ENCODE data around the gene YIPF4. TPM values are rescaled to one million over a fixed set of nuclear protein-coding genes. Genes with fewer than 3 reads are reported as not detected.

YIPF4 gene
- total RNA-seq, 1 experiment from 2014 or later: 23.0 TPM

GRCh38 chr2:32258242-32258641 is 19.5 kb upstream of the YIPF4 start (continued):
- no peak for TF ChIP-seq ATF6 (CRISPR knock-in tag; IDR thresholded peaks at IDR 0.05)

- CTCF ChIA-PET: no interaction called here
- no peak for ATAC-seq
- Mint-ChIP-seq H3K27me3 (ENCODE audit: low read depth) (peaks cover 3% of the 10 kb centered on the region), H3K4me3 (no peak overlapping the region), H3K9me3 (no peaks in the 10 kb centered on the region), H3K4me1 (no peaks in the 10 kb centered on the region), H3K36me3 (no peaks in the 10 kb centered on the region), H3K27ac (no peak overlapping the region)
- TF ChIP-seq PREB (CRISPR knock-in tag; IDR thresholded peaks at IDR 0.05; ENCODE audit: borderline replicate concordance) (no peak), ATF3 (CRISPR knock-in tag; conservative IDR thresholded peaks at IDR 0.05) (no peak), HMGA2 (CRISPR knock-in tag; IDR thresholded peaks at IDR 0.05) (no peak), ERG (CRISPR knock-in tag; IDR thresholded peaks at IDR 0.05) (no peak), TEAD4 (CRISPR knock-in tag; IDR thresholded peaks at IDR 0.05) (no peak), ATF2 (CRISPR knock-in tag; IDR thresholded peaks at IDR 0.05; ENCODE audit: borderline replicate concordance, low read depth) (no peak), MAX (CRISPR knock-in tag; IDR thresholded peaks at IDR 0.05) (no peak), KAT7 (CRISPR knock-in tag; IDR thresholded peaks at IDR 0.05; ENCODE audit: borderline replicate concordance) (no peak), TP53 (CRISPR knock-in tag; IDR thresholded peaks at IDR 0.05) (no peak), ZBTB43 (CRISPR knock-in tag; IDR thresholded peaks at IDR 0.05) (no peak), USF1 (CRISPR knock-in tag; IDR thresholded peaks at IDR 0.05) (no peak), ESRRA (CRISPR knock-in tag; IDR thresholded peaks at IDR 0.05; ENCODE audit: borderline replicate concordance) (no peak), STAT6 (CRISPR knock-in tag; conservative IDR thresholded peaks at IDR 0.05; ENCODE audit: low read depth) (no peak), AFF4 (CRISPR knock-in tag; IDR thresholded peaks at IDR 0.05; ENCODE audit: borderline replicate concordance) (no peak), FOXK1 (CRISPR knock-in tag; IDR thresholded peaks at IDR 0.05) (no peak)
- DNase-seq (ENCODE audit: low spot score): no peak
- POLR2A ChIA-PET: no interaction called here
These were observed 17.3 kb upstream of the YIPF4 start for GRCh38 chr2:32260376-32260775.
